Fibroblast of skin of scalp (primary cell): ENCODE data around the gene FAM120B.
A peak's percentile ranks its signal among the peaks of the same experiment; 100 is the strongest.
"Not testable (repeated sequence)": the region's sequence is repeated elsewhere in the genome, so short reads cannot be mapped to it uniquely, and the experiment has no call there.

Experiments used
- DNase-seq: peaks from one replicate; pipeline ENCODE4 v3.0.0-alpha.2; 2013

FAM120B gene

GRCh38 chr6:170297576-170298330 is 8.8 kb upstream of the FAM120B start:
- DNase-seq, result no peak

GRCh38 chr6:170298688-170299087 is 7.9 kb upstream of the FAM120B start:
- no peak for DNase-seq

GRCh38 chr6:170301184-170301583 is 5.4 kb upstream of the FAM120B start:
- DNase-seq, result no peak

GRCh38 chr6:170305805-170306323 is 694 bp upstream of the FAM120B start:
- DNase-seq, result no peak

GRCh38 chr6:170307080-170307545 is 555 bp downstream of the FAM120B start:
- no peak for DNase-seq

GRCh38 chr6:170308761-170309160 is 2.2 kb downstream of the FAM120B start:
- no peak for DNase-seq

- DNase-seq, result no peak
These were observed 5.1 kb downstream of the FAM120B start for GRCh38 chr6:170311696-170312095.

- no peak for DNase-seq
These were observed 6.3 kb downstream of the FAM120B start for GRCh38 chr6:170312876-170313275.

- no peak for DNase-seq
These were observed 7.2 kb downstream of the FAM120B start for GRCh38 chr6:170313716-170314295.

- no peak for DNase-seq
These were observed 8.4 kb downstream of the FAM120B start for GRCh38 chr6:170314983-170315382.

- no peak for DNase-seq
These were observed 9.5 kb downstream of the FAM120B start for GRCh38 chr6:170316071-170316470.

- DNase-seq, result no peak
These were observed 10.5 kb downstream of the FAM120B start for GRCh38 chr6:170317076-170317475.

- no peak for DNase-seq
These were observed 11.2 kb downstream of the FAM120B start for GRCh38 chr6:170317718-170318117.

GRCh38 chr6:170329321-170329720 is 22.8 kb downstream of the FAM120B start:
- DNase-seq, result no peak

GRCh38 chr6:170335199-170335598 is 28.6 kb downstream of the FAM120B start:
- not testable (repeated sequence) for DNase-seq

GRCh38 chr6:170344631-170345576 is 38.3 kb downstream of the FAM120B start:
- peak; percentile 76 for DNase-seq

GRCh38 chr6:170345662-170346061 is 39.1 kb downstream of the FAM120B start:
- DNase-seq, result no peak

GRCh38 chr6:170346649-170347048 is 40.1 kb downstream of the FAM120B start:
- no peak for DNase-seq

GRCh38 chr6:170347091-170347490 is 40.5 kb downstream of the FAM120B start:
- no peak for DNase-seq

GRCh38 chr6:170347975-170348374 is 41.4 kb downstream of the FAM120B start:
- DNase-seq, result no peak

GRCh38 chr6:170351456-170351855 is 44.9 kb downstream of the FAM120B start:
- not testable (repeated sequence) for DNase-seq

- not testable (repeated sequence) for DNase-seq
These were observed 48.6 kb downstream of the FAM120B start for GRCh38 chr6:170355190-170355589.

- DNase-seq, result no peak
These were observed 49.1 kb downstream of the FAM120B start for GRCh38 chr6:170355661-170356060.
